ENCODE data around the gene CHCHD6. TPM values are rescaled to one million over a fixed set of nuclear protein-coding genes. Genes with fewer than 3 reads are reported as not detected.

CHCHD6 gene
- total RNA-seq, 1 experiment from 2014 or later = 40.9 TPM

DNA sequence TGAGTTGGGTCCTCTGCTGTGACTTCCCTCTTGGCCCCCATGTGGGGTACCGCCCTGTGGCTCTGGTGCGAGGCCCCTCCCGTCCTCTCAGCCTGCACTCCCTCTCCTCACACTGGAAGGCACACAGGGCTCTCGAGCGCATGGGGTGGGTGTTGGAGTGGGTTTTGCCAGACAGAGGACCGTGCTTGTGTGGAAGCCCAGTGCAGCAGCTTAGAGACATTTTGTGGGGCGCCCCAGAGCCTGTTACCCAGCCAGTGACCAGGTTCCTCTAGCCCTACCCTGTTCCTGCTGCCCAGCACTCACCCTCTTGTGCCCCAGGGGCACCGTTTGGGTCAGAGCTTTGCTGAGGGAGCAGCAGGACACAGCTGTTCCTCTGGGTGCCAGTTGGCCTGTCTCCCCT, 288.7 kb downstream of the CHCHD6 start (continued):
- TF ChIP-seq, protein P1, sequence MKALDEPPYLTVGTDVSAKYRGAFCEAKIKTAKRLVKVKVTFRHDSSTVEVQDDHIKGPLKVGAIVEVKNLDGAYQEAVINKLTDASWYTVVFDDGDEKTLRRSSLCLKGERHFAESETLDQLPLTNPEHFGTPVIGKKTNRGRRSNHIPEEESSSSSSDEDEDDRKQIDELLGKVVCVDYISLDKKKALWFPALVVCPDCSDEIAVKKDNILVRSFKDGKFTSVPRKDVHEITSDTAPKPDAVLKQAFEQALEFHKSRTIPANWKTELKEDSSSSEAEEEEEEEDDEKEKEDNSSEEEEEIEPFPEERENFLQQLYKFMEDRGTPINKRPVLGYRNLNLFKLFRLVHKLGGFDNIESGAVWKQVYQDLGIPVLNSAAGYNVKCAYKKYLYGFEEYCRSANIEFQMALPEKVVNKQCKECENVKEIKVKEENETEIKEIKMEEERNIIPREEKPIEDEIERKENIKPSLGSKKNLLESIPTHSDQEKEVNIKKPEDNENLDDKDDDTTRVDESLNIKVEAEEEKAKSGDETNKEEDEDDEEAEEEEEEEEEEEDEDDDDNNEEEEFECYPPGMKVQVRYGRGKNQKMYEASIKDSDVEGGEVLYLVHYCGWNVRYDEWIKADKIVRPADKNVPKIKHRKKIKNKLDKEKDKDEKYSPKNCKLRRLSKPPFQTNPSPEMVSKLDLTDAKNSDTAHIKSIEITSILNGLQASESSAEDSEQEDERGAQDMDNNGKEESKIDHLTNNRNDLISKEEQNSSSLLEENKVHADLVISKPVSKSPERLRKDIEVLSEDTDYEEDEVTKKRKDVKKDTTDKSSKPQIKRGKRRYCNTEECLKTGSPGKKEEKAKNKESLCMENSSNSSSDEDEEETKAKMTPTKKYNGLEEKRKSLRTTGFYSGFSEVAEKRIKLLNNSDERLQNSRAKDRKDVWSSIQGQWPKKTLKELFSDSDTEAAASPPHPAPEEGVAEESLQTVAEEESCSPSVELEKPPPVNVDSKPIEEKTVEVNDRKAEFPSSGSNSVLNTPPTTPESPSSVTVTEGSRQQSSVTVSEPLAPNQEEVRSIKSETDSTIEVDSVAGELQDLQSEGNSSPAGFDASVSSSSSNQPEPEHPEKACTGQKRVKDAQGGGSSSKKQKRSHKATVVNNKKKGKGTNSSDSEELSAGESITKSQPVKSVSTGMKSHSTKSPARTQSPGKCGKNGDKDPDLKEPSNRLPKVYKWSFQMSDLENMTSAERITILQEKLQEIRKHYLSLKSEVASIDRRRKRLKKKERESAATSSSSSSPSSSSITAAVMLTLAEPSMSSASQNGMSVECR (CRISPR knock-in tag; IDR thresholded peaks at IDR 0.05; ENCODE audit: borderline replicate concordance) = no peak

DNA sequence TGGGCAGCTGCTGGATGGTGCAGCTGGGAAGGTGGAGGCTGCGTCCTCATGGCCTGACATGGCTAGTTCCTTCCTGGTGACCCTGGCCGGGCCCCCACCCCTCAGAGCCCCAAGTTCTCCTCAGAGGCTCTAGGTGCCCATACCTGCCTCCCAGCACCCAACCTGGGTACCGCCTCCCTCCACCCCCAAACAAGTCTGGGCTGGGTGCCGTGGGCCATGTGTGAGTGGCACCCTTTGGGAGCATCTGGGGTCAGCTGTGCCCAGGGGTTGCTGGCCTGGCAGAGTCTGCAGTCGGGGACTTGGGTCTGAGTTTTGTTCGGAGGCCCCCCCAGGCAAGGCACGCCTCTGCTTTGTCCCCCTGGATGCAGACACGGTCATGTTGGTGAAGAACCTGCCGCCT, 289.4 kb downstream of the CHCHD6 start:
- Mint-ChIP-seq H3K36me3 (peaks cover 8% of the 10 kb centered on the region), H3K4me1 (peaks cover 7% of the 10 kb centered on the region), H3K9me3 (no peaks in the 10 kb centered on the region), H3K4me3 (no peak overlapping the region), H3K27me3 (ENCODE audit: low read depth) (no peaks in the 10 kb centered on the region), H3K27ac (peak overlapping the region; percentile 49; the same call in 1 of the 2 replicates)
- CTCF ChIA-PET = interaction anchor here (1.3 kb wide), 1 partner anchor 12 kb away, joined by 3 read pairs; no protein-coding TSS in a partner anchor
- POLR2A ChIA-PET = no interaction called here
- ATAC-seq (no peak), DNase-seq (ENCODE audit: low spot score) (no peak)
- TF ChIP-seq MXD4 (CRISPR knock-in tag; IDR thresholded peaks at IDR 0.05; ENCODE audit: borderline replicate concordance) = no peak
- no peak for TF ChIP-seq CREM (CRISPR knock-in tag; IDR thresholded peaks at IDR 0.05)
- TF ChIP-seq, protein P1 (CRISPR knock-in tag; IDR thresholded peaks at IDR 0.05; ENCODE audit: borderline replicate concordance) = no peak
- TF ChIP-seq, protein P2, sequence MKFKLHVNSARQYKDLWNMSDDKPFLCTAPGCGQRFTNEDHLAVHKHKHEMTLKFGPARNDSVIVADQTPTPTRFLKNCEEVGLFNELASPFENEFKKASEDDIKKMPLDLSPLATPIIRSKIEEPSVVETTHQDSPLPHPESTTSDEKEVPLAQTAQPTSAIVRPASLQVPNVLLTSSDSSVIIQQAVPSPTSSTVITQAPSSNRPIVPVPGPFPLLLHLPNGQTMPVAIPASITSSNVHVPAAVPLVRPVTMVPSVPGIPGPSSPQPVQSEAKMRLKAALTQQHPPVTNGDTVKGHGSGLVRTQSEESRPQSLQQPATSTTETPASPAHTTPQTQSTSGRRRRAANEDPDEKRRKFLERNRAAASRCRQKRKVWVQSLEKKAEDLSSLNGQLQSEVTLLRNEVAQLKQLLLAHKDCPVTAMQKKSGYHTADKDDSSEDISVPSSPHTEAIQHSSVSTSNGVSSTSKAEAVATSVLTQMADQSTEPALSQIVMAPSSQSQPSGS (CRISPR knock-in tag; IDR thresholded peaks at IDR 0.05; ENCODE audit: borderline replicate concordance, low read depth) = no peak
- TF ChIP-seq TCF7 (CRISPR knock-in tag; IDR thresholded peaks at IDR 0.05; ENCODE audit: low read depth) = no peak
- no peak for TF ChIP-seq NR3C1 (CRISPR knock-in tag; conservative IDR thresholded peaks at IDR 0.05; ENCODE audit: low read depth)
- TF ChIP-seq ESRRA (CRISPR knock-in tag; IDR thresholded peaks at IDR 0.05; ENCODE audit: borderline replicate concordance) = no peak
- TF ChIP-seq, protein P3, sequence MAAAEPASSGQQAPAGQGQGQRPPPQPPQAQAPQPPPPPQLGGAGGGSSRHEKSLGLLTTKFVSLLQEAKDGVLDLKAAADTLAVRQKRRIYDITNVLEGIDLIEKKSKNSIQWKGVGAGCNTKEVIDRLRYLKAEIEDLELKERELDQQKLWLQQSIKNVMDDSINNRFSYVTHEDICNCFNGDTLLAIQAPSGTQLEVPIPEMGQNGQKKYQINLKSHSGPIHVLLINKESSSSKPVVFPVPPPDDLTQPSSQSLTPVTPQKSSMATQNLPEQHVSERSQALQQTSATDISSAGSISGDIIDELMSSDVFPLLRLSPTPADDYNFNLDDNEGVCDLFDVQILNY (CRISPR knock-in tag; IDR thresholded peaks at IDR 0.05) = no peak
- TF ChIP-seq ZNF396 (CRISPR knock-in tag; IDR thresholded peaks at IDR 0.05; ENCODE audit: borderline replicate concordance) = no peak
- TF ChIP-seq FOXP1 (CRISPR knock-in tag; IDR thresholded peaks at IDR 0.05; ENCODE audit: borderline replicate concordance) = no peak
- no peak for TF ChIP-seq FOXJ3 (CRISPR knock-in tag; IDR thresholded peaks at IDR 0.05; ENCODE audit: borderline replicate concordance)
- no peak for TF ChIP-seq ZNF232 (CRISPR knock-in tag; IDR thresholded peaks at IDR 0.05)
- no peak for TF ChIP-seq GRHL2 (CRISPR knock-in tag; IDR thresholded peaks at IDR 0.05; ENCODE audit: insufficient replicate concordance, severe bottlenecking)

Data from WTC11 (cell line).